ENCODE measurements around the gene VPREB1.

VPREB1 gene

GRCh38 chr22:22239311-22239939, 5.2 kb upstream of the VPREB1 start:
- Histone ChIP-seq H3K9ac (ENCODE audit: low read length) (no peak overlapping the region), H3K79me2 (ENCODE audit: low read length) (no peaks in the 10 kb centered on the region), H3K27ac (ENCODE audit: low read length) (no peak overlapping the region), H3K4me2 (ENCODE audit: low read length) (no peak overlapping the region), H3K4me3 (ENCODE audit: low read length) (no peak overlapping the region), H3K27me3 (ENCODE audit: low read depth, low read length) (peaks cover 12% of the 10 kb centered on the region; the same call in 1 of the 2 replicates), H3K36me3 (replicated peaks; ENCODE audit: low read depth, low read length) (no peaks in the 10 kb centered on the region), H3K9me3 (ENCODE audit: insufficient read depth, low read length) (no peaks in the 10 kb centered on the region), H2AFZ (ENCODE audit: low read depth, low read length) (no peak overlapping the region), H3K4me1 (ENCODE audit: low read length) (peaks cover 5% of the 10 kb centered on the region; the same call in 1 of the 2 replicates), H4K20me1 (ENCODE audit: insufficient read depth, low read length) (no peaks in the 10 kb centered on the region)
- no peak for TF ChIP-seq CTCF (IDR thresholded peaks at IDR 0.05; ENCODE audit: low read depth, low read length)
- TF ChIP-seq EZH2phosphoT487 (IDR thresholded peaks at IDR 0.05; ENCODE audit: low read depth): no peak

- no peak overlapping the region for H3K27ac ChIP-seq (ENCODE audit: low read length)
- H3K4me2 ChIP-seq (ENCODE audit: low read length): no peak overlapping the region
- H3K4me3 ChIP-seq (ENCODE audit: low read length): no peak overlapping the region
- no peaks in the 10 kb centered on the region for H4K20me1 ChIP-seq (ENCODE audit: insufficient read depth, low read length)
- no peak overlapping the region for H3K9ac ChIP-seq (ENCODE audit: low read length)
- no peak overlapping the region for H2AFZ ChIP-seq (ENCODE audit: low read depth, low read length)
- peaks cover 16% of the 10 kb centered on the region for H3K27me3 ChIP-seq (ENCODE audit: low read depth, low read length)
- no peaks in the 10 kb centered on the region for H3K36me3 ChIP-seq (replicated peaks; ENCODE audit: low read depth, low read length)
- TF ChIP-seq EZH2phosphoT487 (IDR thresholded peaks at IDR 0.05; ENCODE audit: low read depth): no peak
- TF ChIP-seq CTCF (IDR thresholded peaks at IDR 0.05; ENCODE audit: low read depth, low read length): no peak
- H3K79me2 ChIP-seq (ENCODE audit: low read length): no peaks in the 10 kb centered on the region
- H3K9me3 ChIP-seq (ENCODE audit: insufficient read depth, low read length): no peaks in the 10 kb centered on the region
- no peaks in the 10 kb centered on the region for H3K4me1 ChIP-seq (ENCODE audit: low read length)
These were observed 3.1 kb upstream of the VPREB1 start for GRCh38 chr22:22241554-22241898.

- no peaks in the 10 kb centered on the region for H3K79me2 ChIP-seq (ENCODE audit: low read length)
- H3K4me3 ChIP-seq (ENCODE audit: low read length): no peak overlapping the region
- no peaks in the 10 kb centered on the region for H3K9me3 ChIP-seq (ENCODE audit: insufficient read depth, low read length)
- H3K27me3 ChIP-seq (ENCODE audit: low read depth, low read length): peaks cover 16% of the 10 kb centered on the region
- H3K9ac ChIP-seq (ENCODE audit: low read length): no peak overlapping the region
- H3K27ac ChIP-seq (ENCODE audit: low read length): no peak overlapping the region
- H3K36me3 ChIP-seq (replicated peaks; ENCODE audit: low read depth, low read length): no peaks in the 10 kb centered on the region
- H4K20me1 ChIP-seq (ENCODE audit: insufficient read depth, low read length): no peaks in the 10 kb centered on the region
- H2AFZ ChIP-seq (ENCODE audit: low read depth, low read length): no peak overlapping the region
- no peak overlapping the region for H3K4me2 ChIP-seq (ENCODE audit: low read length)
- H3K4me1 ChIP-seq (ENCODE audit: low read length): no peaks in the 10 kb centered on the region
- TF ChIP-seq CTCF (IDR thresholded peaks at IDR 0.05; ENCODE audit: low read depth, low read length) (no peak), EZH2phosphoT487 (IDR thresholded peaks at IDR 0.05; ENCODE audit: low read depth) (no peak)
These were observed 2.1 kb upstream of the VPREB1 start for GRCh38 chr22:22242488-22242887.

GRCh38 chr22:22243033-22243680, 1.4 kb upstream of the VPREB1 start:
- H3K4me3 ChIP-seq (ENCODE audit: low read length): no peak overlapping the region
- H3K27me3 ChIP-seq (ENCODE audit: low read depth, low read length): peaks cover 16% of the 10 kb centered on the region
- no peak overlapping the region for H3K4me2 ChIP-seq (ENCODE audit: low read length)
- no peaks in the 10 kb centered on the region for H3K4me1 ChIP-seq (ENCODE audit: low read length)
- H3K9me3 ChIP-seq (ENCODE audit: insufficient read depth, low read length): no peaks in the 10 kb centered on the region
- TF ChIP-seq EZH2phosphoT487 (IDR thresholded peaks at IDR 0.05; ENCODE audit: low read depth): no peak
- no peak for TF ChIP-seq CTCF (IDR thresholded peaks at IDR 0.05; ENCODE audit: low read depth, low read length)
- H3K9ac ChIP-seq (ENCODE audit: low read length): no peak overlapping the region
- no peaks in the 10 kb centered on the region for H3K79me2 ChIP-seq (ENCODE audit: low read length)
- no peaks in the 10 kb centered on the region for H3K36me3 ChIP-seq (replicated peaks; ENCODE audit: low read depth, low read length)
- no peak overlapping the region for H2AFZ ChIP-seq (ENCODE audit: low read depth, low read length)
- H3K27ac ChIP-seq (ENCODE audit: low read length): no peak overlapping the region
- H4K20me1 ChIP-seq (ENCODE audit: insufficient read depth, low read length): no peaks in the 10 kb centered on the region

Data from OCI-LY3 (cell line).